GM21825 (cell line): ENCODE data around the gene TBL1X.

Experiments used
- ATAC-seq: cut with Tn5 transposase; IDR thresholded peaks from one replicate; pipeline ENCODE4 v1.9.1; 2021; ENCODE audit warnings: mild to moderate bottlenecking, moderate library complexity; ENCODE audit not compliant: unreplicated experiment

TBL1X gene

DNA sequence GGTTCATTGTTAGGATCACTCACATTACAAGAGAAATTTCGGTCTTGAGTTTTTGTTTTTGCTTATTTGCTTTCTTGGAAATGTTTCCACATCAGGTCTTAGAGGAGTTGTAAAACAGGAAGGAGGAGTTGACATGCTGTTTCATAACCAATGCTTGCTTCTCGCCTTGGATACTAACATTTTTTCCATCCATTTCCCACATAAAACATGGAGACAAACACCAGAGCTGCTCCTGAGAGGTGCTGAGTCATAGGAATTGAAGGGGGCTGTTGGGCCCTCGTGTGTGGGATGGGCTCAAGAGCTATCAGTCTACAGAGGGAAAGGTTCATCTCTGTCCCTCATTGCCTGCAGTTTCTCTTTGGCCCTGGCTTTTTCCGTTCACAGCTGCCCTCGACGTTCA is 29.9 kb downstream of the TBL1X start:
- ATAC-seq: no peak

DNA sequence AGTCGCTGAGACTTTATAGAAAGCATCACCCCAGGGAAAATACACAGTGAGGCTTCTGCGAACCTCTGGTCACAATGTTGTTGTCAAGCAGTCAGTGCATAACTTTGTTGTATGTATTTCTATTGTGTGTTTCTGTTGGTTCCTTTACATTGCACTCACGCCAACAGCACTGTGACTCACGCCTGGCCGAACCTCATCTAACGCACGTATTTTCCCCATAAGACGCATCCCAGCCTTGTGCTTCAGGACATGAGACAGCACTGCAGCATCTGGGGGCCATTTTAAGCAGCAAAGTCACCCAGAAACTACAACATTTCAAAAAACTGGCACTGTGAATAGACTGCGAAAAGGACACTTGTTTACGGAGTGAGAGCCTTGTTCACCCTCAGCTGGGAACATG is 30.6 kb downstream of the TBL1X start:
- ATAC-seq: no peak

- ATAC-seq: no peak
These were observed 33.4 kb downstream of the TBL1X start for GRCh38 chrX:9498236-9498635.

- no peak for ATAC-seq
These were observed 35.7 kb downstream of the TBL1X start for GRCh38 chrX:9500584-9500983.

- ATAC-seq: no peak
These were observed 36.5 kb downstream of the TBL1X start for GRCh38 chrX:9501362-9501761.

- ATAC-seq: no peak
These were observed 38.4 kb downstream of the TBL1X start for GRCh38 chrX:9503261-9503660.

- no peak for ATAC-seq
These were observed 45.5 kb downstream of the TBL1X start for GRCh38 chrX:9510366-9510765.

GRCh38 chrX:9510980-9511379 is 46.1 kb downstream of the TBL1X start:
- ATAC-seq: no peak

DNA sequence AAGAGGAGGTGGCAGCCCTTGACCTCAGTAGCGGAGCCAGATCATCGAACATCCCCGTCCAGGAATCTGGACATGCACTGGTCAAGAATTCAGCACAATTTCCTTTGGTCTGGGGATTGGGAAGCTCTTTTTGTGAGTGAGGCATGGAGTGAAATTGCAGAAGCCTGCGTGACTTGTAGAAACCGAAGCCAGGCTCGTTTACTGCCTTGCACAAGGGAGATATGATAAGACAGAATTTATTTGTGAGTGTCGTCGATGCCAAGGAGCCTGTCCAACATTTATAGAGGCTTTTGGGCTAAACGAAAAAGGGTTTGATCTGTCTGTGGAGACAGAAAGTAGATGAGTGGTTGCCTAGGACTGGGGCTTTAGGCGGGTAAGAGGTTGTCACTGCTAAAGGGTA is 50.6 kb downstream of the TBL1X start:
- ATAC-seq: no peak

DNA sequence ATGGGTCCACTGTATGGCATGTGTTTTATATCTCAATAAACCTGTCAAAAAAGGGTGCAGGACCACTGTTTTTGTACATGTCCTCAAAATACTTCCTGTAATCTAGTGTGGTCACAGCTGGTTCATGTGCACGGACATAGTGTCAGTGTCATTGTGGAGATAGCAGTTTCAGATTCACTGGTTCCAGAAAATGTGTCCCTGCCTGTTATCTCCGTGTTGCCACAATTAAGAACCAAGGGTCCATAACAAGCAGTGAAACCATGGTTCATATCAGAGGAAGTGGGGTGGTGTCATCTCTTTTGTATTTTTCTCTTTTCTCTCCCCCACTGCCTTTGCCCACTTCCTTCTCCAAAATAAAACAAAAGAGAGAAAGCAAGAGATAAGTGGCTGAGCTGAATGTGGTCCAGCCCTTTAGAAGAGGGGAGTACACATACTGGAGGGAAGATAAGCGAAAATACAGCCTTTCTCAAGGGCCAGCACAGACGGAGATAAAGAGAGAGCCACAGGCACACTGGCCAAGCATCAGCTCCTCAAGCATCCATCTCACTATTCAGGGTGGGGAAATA is 51.2 kb downstream of the TBL1X start:
- ATAC-seq: no peak

- ATAC-seq: no peak
These were observed 51.8 kb downstream of the TBL1X start for GRCh38 chrX:9516635-9517034.

DNA sequence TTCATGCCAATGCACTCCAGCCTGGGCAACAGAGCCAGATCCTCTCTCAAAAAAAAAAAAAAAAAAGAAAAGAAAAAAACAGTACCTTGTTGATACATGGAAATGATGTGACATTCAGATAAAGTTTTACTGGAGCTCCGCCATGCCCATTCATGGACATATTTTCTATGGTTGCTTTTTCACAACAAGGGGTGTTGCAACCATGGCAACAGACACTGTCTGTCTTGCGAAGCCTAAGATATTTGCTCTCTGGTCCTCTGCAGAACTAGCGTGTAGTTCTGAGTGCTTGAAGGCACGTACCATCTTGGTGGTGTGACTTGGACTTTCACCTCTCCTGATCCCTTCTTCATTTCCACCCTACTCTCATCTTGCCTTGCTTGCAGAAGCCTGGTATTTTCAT is 53.2 kb downstream of the TBL1X start:
- ATAC-seq: no peak

DNA sequence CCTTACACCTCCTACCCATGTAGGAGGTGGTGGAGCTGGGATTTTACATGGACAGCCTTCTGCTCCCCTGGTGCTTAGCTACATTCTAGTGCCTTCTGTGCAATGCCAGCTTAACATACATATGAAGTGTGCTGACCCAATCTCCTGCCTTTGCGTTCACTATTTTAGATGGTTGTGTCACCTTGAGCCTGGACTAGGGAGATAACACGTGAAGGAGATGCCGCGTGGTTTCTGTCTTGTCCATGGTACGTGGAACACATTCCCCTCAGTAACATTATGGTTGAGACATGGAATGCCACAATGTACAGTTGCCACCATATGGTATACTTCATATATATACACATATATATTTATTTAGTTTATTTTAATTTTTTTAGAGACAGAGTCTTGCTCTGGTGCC is 54.0 kb downstream of the TBL1X start:
- no peak for ATAC-seq

DNA sequence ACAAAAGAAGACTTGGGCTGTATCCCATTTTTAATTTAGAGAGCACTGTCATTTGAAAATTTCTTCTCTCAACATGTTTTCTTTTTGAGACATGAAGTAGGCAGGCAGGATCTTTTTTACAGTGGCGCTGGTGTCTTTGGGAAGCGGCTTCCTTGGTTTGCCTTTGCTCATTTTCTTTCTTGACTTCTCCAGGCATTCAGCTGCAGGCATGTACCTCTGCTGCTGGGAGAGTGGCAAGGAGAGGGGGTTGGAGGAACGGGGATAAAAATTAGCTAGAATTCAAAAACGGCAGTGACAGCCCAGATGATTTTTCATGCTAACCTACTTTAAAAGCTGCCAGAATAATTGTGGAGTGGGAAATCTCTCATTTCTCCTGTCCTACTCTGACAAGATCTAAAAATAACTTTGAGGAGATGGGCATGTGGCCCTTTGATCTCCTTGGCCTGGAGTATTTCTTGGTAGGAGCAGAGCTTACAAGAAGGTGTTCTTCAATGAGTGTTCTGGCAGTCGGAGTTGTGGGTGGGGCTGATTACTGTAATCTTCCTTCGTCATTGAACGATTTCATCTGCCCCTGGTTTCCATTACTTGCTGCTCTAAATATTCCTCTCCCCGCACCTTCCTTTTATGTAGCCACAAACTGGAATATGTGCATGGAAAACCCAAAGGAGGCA is 54.8 kb downstream of the TBL1X start:
- no peak for ATAC-seq

GRCh38 chrX:9520217-9520590 is 55.3 kb downstream of the TBL1X start:
- ATAC-seq: no peak

- ATAC-seq: no peak
These were observed 57.7 kb downstream of the TBL1X start for GRCh38 chrX:9522378-9523155.

DNA sequence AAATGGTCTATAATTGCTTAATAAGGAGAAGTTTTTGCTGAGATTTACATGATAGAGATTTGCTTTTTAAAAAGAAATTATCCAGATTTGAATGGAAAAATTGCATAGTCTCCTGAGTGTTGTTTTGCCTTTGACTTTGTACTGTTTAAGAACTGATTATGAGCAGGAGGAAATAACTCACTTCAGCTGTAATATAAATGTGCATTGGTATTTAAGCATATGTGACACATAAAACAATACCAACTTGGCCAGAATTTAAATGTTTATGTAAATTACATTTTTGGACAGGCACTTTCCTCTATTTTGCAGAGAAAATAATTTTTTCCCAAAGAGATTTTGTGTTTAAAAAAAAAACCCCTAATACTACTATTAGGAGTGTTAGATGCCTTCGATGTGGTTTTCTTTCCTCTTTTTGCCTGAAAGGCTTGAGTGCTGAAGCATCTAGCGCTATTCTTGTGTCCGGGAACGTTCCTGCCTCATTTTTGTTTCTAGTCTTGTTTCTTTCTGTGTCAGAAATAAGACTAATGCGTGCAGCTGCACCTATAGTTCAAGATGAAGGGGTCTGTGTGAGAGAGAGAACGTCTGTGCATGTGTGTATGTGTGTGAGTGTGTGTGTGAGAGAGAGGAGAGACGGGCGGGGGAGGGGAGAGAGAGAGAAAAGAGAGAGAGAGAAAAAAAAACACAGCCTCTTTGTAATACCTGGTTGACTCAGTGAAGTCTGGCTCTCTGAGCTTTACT is 60.8 kb downstream of the TBL1X start:
- peak; percentile 55 for ATAC-seq

GRCh38 chrX:9526965-9527364 is 62.1 kb downstream of the TBL1X start:
- no peak for ATAC-seq

DNA sequence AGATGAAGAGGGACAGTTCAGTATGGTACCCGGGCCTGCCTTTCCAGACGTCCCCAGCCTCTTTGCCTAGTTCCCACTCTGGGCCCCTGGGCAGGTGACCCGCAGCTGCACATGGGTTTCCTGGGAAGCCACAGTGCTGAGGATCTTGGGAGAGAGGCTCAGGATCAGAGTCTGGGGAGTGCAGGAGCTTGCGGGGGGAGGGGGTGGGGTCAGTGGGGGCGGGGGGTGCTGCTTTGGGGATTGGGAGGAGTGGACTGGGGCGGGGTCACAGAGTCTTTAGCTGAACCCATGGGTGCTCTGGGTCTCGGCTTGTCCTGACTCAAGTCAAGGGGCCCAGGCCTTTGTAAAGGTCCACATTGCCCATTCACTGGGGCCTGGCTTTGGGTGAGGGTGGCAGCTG is 63.6 kb downstream of the TBL1X start:
- no peak for ATAC-seq

GRCh38 chrX:9529223-9529622 is 64.4 kb downstream of the TBL1X start:
- ATAC-seq: no peak

DNA sequence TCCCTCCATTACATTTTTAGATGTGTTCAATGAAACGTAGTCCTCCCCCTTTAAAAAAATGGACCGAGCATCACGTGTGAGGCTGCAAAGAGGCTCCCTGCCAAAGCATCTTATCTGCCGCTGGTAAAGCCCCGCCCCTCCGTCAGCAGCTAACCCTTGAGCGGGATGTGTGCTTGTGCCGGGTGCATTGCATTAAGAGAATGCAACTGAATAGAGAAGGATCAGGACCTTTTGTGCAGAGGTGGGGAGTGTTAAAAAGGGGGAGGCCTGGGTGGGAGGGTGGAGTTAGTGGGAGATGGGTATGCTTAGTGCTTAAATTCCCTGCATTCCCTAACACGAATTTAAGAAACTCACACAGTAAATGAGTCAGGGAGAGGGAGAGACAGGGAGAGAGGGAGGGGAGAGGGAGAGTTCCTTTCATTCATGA is 66.0 kb downstream of the TBL1X start:
- peak; percentile 83 for ATAC-seq

DNA sequence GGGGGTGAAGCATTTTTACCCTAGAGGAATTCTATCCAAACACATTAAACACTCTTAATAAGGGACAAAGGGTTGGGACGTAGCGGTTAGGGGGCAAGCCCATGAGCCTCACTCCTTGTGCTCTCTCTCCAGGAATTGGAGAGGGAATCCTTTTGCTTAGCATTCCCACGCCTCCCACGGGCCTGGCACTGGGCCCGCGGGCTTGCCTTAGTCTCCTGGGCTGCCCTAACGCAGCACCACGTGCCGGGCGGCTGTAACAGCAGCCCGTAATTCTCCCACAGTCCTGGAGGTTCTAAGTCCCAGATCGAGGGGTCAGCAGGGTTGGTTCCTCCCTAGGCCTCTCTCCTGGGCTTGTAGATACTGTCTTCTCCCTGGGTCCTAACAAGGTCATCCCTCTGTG is 67.5 kb downstream of the TBL1X start:
- ATAC-seq: no peak
